NB4 (cell line): Measurements from ENCODE around the gene PSD4.
A peak's percentile ranks its signal among the peaks of the same experiment; 100 is the strongest.

ENCODE experiments used
- DNase-seq: peaks from one replicate; pipeline ENCODE4 v3.0.0; 2010; ENCODE audit warnings: low read depth
- H3K4me3 ChIP-seq: one replicate; pipeline ENCODE4 v1.5.1; 2011; ENCODE audit warnings: mild to moderate bottlenecking, low read depth, low read length, moderate library complexity
- CTCF ChIP-seq: IDR thresholded peaks from one replicate; pipeline ENCODE4 v1.5.1; 2012; ENCODE audit warnings: low read depth, low read length
- MAX ChIP-seq: IDR thresholded peaks from 2 replicates; pipeline ENCODE4 v1.6.1; 2011; ENCODE audit warnings: low read depth, low read length
- MYC ChIP-seq: IDR thresholded peaks from 2 replicates; pipeline ENCODE4 v1.6.1; 2011; ENCODE audit warnings: low read depth, low read length
- POLR2A ChIP-seq: IDR thresholded peaks from 2 replicates; pipeline ENCODE4 v1.6.1; 2011; ENCODE audit warnings: mild to moderate bottlenecking; ENCODE audit not compliant: insufficient read length; ENCODE audit errors: extremely low read depth

Gene PSD4

GRCh38 chr2:113180131-113180946 lies 6.6 kb downstream of the PSD4 start:
- TF ChIP-seq MAX (peak; percentile 19; the same call in 1 of the 2 replicates), MYC (no peak)
- H3K4me3 ChIP-seq, result no peak overlapping the region
- peak; percentile 49 for DNase-seq

DNA sequence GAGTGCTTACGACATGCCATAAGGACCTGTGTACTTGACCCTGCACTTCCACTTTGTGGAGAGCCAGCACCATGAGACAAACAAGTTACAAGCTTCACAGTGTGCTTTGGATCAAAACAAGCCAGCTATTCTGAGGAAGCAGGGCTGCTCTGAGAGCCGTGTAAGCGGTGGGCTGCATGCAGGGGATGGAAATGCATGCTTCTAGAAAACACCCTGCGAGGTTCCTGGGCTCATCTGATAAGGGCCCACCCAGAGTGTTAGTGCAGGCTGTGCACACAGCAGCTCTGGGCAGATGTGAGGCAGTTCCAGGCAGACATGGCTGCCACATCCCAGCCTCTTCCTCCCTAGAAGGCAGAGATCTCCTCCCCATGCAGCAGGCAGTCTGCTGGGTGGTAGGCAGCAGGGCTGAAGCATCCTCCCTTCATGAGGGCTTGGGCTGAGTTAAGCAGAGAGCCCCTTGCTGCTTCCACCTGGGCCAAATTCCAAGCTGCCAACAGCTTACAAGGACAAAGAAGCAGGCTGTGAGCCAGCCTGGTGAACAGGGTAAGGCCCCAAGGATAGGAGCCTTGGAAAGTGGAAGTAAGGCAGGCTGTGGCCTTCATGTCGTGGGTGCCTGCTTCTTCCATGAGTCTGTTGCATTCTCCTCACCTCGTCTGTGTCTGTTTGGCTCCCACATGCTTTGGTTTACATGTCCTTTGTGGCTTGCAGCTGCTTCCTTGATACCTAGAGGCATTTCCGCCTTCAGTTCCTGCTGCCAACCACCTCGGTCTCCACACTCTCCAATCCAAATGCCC lies 7.7 kb downstream of the PSD4 start:
- peak; percentile 58 for DNase-seq
- no peak for TF ChIP-seq MYC
- TF ChIP-seq POLR2A, result no peak
- no peak overlapping the region for H3K4me3 ChIP-seq

DNA sequence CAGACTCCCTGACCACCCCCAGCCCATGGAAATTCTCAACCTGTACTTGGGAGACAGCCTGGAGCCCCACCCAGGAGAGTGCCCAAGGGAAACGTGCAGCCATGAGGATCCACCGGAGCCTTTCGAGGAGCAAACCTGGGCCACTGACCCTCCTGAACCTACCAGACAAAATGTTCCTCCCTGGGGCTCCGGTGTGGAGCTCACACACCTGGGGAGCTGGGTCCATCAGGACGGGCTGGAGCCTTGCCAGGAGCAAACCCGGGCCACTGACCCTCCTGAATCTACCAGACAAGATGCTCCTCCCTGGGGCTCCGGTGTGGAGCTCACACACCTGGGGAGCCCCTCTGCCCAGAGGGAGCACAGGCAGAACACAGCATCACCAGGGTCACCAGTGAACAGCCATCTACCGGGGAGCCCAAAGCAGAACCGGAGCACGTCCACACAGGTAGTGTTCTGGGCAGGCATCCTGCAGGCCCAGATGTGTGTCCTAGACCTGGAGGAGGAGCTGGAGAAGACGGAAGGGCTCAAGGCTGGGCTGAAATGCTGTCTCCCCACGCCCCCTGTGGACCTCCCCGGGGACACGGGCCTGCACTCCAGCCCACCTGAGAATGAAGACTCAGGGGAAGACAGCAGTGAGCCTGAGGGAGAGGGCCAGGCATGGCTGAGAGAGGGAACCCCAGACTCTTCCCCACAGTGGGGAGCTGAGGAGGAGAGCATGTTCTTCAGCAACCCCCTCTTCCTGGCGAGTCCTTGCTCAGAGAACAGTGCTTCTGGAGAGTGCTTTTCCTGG lies 8.9 kb downstream of the PSD4 start:
- TF ChIP-seq POLR2A (no peak), CTCF (no peak), MYC (no peak), MAX (no peak)
- no peak for DNase-seq
- H3K4me3 ChIP-seq, result no peak overlapping the region

DNA sequence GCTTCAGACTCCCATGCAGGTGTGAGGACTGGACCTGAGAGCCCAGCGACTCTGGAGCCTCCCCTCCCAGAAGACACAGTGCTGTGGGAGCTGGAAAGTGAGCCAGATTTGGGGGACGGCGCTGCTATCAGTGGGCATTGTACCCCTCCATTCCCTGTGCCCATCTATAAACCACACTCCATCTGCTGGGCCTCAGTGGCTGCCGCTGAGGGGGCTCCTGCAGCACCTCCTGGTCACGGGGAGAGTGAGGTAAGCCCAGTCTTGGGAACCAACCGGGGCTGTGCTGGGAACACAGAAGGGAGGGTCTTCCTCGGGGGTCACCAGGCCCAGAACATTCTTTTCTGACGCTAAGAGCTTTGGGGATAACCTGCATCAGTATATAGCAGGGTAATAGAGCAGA lies 9.5 kb downstream of the PSD4 start:
- no peak overlapping the region for H3K4me3 ChIP-seq
- no peak for TF ChIP-seq MAX
- no peak for TF ChIP-seq POLR2A
- TF ChIP-seq MYC, result no peak
- TF ChIP-seq CTCF, result no peak
- no peak for DNase-seq

- TF ChIP-seq MYC (no peak), CTCF (no peak), MAX (no peak), POLR2A (no peak)
- no peak for DNase-seq
These were observed 9.9 kb downstream of the PSD4 start for GRCh38 chr2:113183703-113184102.

DNA sequence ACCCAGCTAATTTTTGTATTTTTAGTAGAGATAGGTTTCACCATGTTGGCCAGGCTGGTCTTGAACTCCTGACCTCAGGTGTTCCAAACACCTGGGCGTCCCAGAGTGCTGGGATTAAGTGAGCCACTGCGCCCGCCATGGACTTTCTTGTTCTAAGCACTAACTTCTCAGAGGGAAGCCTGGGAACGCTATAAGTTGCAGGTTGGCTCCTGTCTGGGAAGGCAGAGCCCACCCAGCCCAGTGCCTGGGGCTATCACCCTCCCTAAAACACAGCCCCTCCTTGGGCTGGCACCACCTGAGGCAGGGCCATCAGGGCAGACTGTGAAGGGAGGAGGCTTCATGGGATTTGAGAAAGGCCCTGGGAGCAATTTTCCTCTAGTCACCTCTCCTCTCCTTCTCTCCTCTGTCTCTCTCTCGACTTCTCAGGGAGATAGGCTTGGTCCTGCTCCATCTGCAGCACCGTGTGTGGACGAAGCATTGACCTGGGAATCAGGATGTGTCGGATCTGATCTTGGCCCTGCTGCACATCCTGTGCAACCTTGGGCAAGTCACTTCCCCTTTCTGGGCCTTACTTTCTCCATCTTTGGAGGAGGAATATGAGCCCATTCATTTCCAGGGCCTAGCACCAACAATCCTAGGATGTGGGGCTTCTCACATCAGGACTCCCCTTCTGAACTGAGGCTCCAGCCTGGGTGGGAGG lies 10.9 kb downstream of the PSD4 start:
- no peak for DNase-seq
- TF ChIP-seq MAX (no peak), POLR2A (no peak), MYC (no peak), CTCF (no peak)
- no peak overlapping the region for H3K4me3 ChIP-seq

More at GRCh38 chr2:113183703-113184102, 9.9 kb downstream of the PSD4 start:
- H3K4me3 ChIP-seq, result no peak overlapping the region
